ENCODE results near the gene DNM3.

The DNM3 gene

GRCh38 chr1:172324761-172325160, 483.5 kb downstream of the DNM3 start:
- no peak for DNase-seq (ENCODE audit: extremely low read depth, low read depth)
- no peak for TF ChIP-seq CTCF (IDR thresholded peaks at IDR 0.05; ENCODE audit: low read depth, low read length)

- TF ChIP-seq CTCF (IDR thresholded peaks at IDR 0.05; ENCODE audit: low read depth, low read length) = no peak
- DNase-seq (ENCODE audit: extremely low read depth, low read depth) = no peak
Observed at GRCh38 chr1:172325531-172325930, 484.2 kb downstream of the DNM3 start.

- no peak for DNase-seq (ENCODE audit: extremely low read depth, low read depth)
- no peak for TF ChIP-seq CTCF (IDR thresholded peaks at IDR 0.05; ENCODE audit: low read depth, low read length)
Observed at GRCh38 chr1:172326136-172326535, 484.8 kb downstream of the DNM3 start.

- TF ChIP-seq CTCF (IDR thresholded peaks at IDR 0.05; ENCODE audit: low read depth, low read length) = no peak
- no peak for DNase-seq (ENCODE audit: extremely low read depth, low read depth)
Observed at GRCh38 chr1:172328266-172328665, 487.0 kb downstream of the DNM3 start.

- TF ChIP-seq CTCF (IDR thresholded peaks at IDR 0.05; ENCODE audit: low read depth, low read length) = no peak
- no peak for DNase-seq (ENCODE audit: extremely low read depth, low read depth)
Observed at GRCh38 chr1:172332230-172332629, 490.9 kb downstream of the DNM3 start.

- no peak for TF ChIP-seq CTCF (IDR thresholded peaks at IDR 0.05; ENCODE audit: low read depth, low read length)
Observed at GRCh38 chr1:172335377-172335776, 494.1 kb downstream of the DNM3 start.

GRCh38 chr1:172338295-172338735, 497.0 kb downstream of the DNM3 start:
- TF ChIP-seq CTCF (IDR thresholded peaks at IDR 0.05; ENCODE audit: low read depth, low read length) = no peak
- no peak for DNase-seq (ENCODE audit: extremely low read depth, low read depth)

More at GRCh38 chr1:172335377-172335776, 494.1 kb downstream of the DNM3 start:
- DNase-seq (ENCODE audit: extremely low read depth, low read depth) = no peak

Measured in AG09319 (cell line).